HepG2 (cell line): ENCODE measurements around the gene PFKFB2. TPM values are rescaled to one million over a fixed set of nuclear protein-coding genes. Genes with fewer than 3 reads are reported as not detected.

Source experiments
- ATAC-seq: fragments of 200-7000 bp; cut with Tn5 transposase; 3 replicates; pipeline ENCODE4 v1.9.1; 2020; ENCODE audit warnings: mild to moderate bottlenecking, moderate library complexity
- BruUV-seq: library from RNA; stranded (reverse); fragments of 400-500 nt; replicated peaks from 2 replicates; lab custom pipeline; 2021; lab: Mats Ljungman, UMichigan
- CTCF ChIA-PET: fragments of 300-600 bp; formaldehyde crosslinking; extraction: SDS; loops from one replicate; lab custom pipeline; 2021; ENCODE audit warnings: low total read pairs, inconsistent platforms, low intra/inter-chr PET ratio; lab: Yijun Ruan, JAX
- POLR2A ChIA-PET: fragments of 350-600 bp; sonication (Branson Sonifier 250); formaldehyde crosslinking; loops from one replicate; lab custom pipeline; 2020; ENCODE audit warnings: antibody characterized with exemption, inconsistent platforms; lab: Yijun Ruan, JAX
- DNase-seq: peaks from one replicate; pipeline ENCODE4 v3.0.0-alpha.2; 2015; ENCODE audit warnings: low spot score
- FAIRE-seq: peaks from 3 replicates; lab custom pipeline; 2011; peaks lifted over from hg19 to GRCh38; lab: Jason Lieb, UNC
- H2AFZ ChIP-seq: one replicate; pipeline ENCODE4 v1.6.1; 2011; ENCODE audit warnings: low read length, inconsistent platforms
- H3K27ac ChIP-seq: fragments of 300-600 bp; 3 replicates; pipeline ENCODE4 v1.8.0; 2011; ENCODE audit warnings: mixed run types, mild to moderate bottlenecking, mixed read lengths, low read length, inconsistent platforms; ENCODE audit not compliant: insufficient read depth; ENCODE audit errors: extremely low read length
- H3K27me3 ChIP-seq, 2 experiments: fragments of 200-600 bp in 1 of 2; 2 replicates in 1 of 2; 3 replicates in 1 of 2; pipeline versions ENCODE4 v1.6.0 to v1.8.0; 2011; ENCODE audit warnings: low read length in 2 of 2, mild to moderate bottlenecking in 2 of 2, moderate library complexity in 2 of 2, inconsistent platforms in 1 of 2; ENCODE audit not compliant: insufficient read depth in 2 of 2, control insufficient read depth in 1 of 2
- H3K36me3 ChIP-seq, 2 experiments: fragments of 200-600 bp in 1 of 2; replicated peaks in 1 of 2; 2 replicates in 1 of 2; 3 replicates in 1 of 2; pipeline versions ENCODE4 v1.5.1 to v1.8.0; 2011; ENCODE audit warnings: low read length in 2 of 2, inconsistent platforms in 1 of 2; ENCODE audit not compliant: insufficient read depth in 2 of 2, control insufficient read depth in 1 of 2
- H3K4me1 ChIP-seq: 2 replicates; pipeline ENCODE4 v1.5.1; 2012; ENCODE audit warnings: low read length, inconsistent platforms; ENCODE audit not compliant: insufficient read depth
- H3K4me2 ChIP-seq: 2 replicates; pipeline ENCODE4 v1.6.0; 2011; ENCODE audit warnings: low read depth, low read length, inconsistent platforms
- H3K4me3 ChIP-seq, 3 experiments: fragments of 200-600 bp in 1 of 3; sonication (generic), shearing (Covaris generic) in 1 of 3; replicated peaks in 1 of 3; 2 replicates each; pipeline ENCODE4 v1.5.1; 2011 to 2016; ENCODE audit warnings: low read length in 3 of 3, inconsistent platforms in 2 of 3, low read depth in 2 of 3, mild to moderate bottlenecking in 2 of 3, control low read depth in 1 of 3, mixed read lengths in 1 of 3; ENCODE audit not compliant: insufficient read depth in 1 of 3
- H3K79me2 ChIP-seq: one replicate; pipeline ENCODE4 v1.6.1; 2011; ENCODE audit warnings: low read length, inconsistent platforms; ENCODE audit not compliant: insufficient read depth
- H3K9ac ChIP-seq: 2 replicates; pipeline ENCODE4 v1.6.0; 2011; ENCODE audit warnings: mild to moderate bottlenecking, low read depth, low read length, inconsistent platforms; ENCODE audit not compliant: insufficient read depth
- H3K9me3 ChIP-seq: 2 replicates; pipeline ENCODE4 v1.5.1; 2012; ENCODE audit warnings: mild to moderate bottlenecking, low read length
- H4K20me1 ChIP-seq: 2 replicates; pipeline ENCODE4 v1.6.0; 2011; ENCODE audit warnings: inconsistent platforms, mild to moderate bottlenecking, low read length, moderate library complexity; ENCODE audit not compliant: insufficient read depth
- ARID2 ChIP-seq: sonication (generic); formaldehyde crosslinking; IDR thresholded peaks from 2 replicates; pipeline ENCODE4 v1.8.1; 2022; ENCODE audit warnings: mild to moderate bottlenecking, missing genetic modification reagents, borderline replicate concordance
- ATF1 ChIP-seq: IDR thresholded peaks from 2 replicates; pipeline ENCODE4 v1.6.1; 2016; ENCODE audit warnings: mild to moderate bottlenecking, control low read depth
- ATRX ChIP-seq: sonication (generic); formaldehyde crosslinking; IDR thresholded peaks from 2 replicates; pipeline ENCODE4 v1.4.0; 2020; ENCODE audit warnings: missing genetic modification reagents, borderline replicate concordance
- EHMT2 ChIP-seq: fragments of 200-600 bp; sonication (generic); IDR thresholded peaks from 2 replicates; pipeline ENCODE4 v1.7.0; 2017; ENCODE audit warnings: antibody characterized with exemption, low read depth, low read length, borderline replicate concordance
- HOXA9 ChIP-seq: sonication (generic); formaldehyde crosslinking; IDR thresholded peaks from 2 replicates; pipeline ENCODE4 v1.8.1; 2022; ENCODE audit warnings: missing genetic modification reagents, mild to moderate bottlenecking, moderate library complexity, borderline replicate concordance
- PHF8 ChIP-seq: sonication (generic); formaldehyde crosslinking; IDR thresholded peaks from 2 replicates; pipeline ENCODE4 v1.5.0; 2020; ENCODE audit warnings: missing genetic modification reagents
- SRF ChIP-seq: IDR thresholded peaks from 2 replicates; pipeline ENCODE4 v1.6.1; 2011; ENCODE audit warnings: mild to moderate bottlenecking, low read depth, low read length, moderate library complexity
- TCF12 ChIP-seq, 2 experiments: fragments of 450-650 bp in 1 of 2; sonication (generic) in 1 of 2; formaldehyde crosslinking in 1 of 2; IDR thresholded peaks; 2 replicates each; pipeline versions ENCODE4 v1.6.1 to v1.8.0; 2017 to 2022; ENCODE audit warnings: antibody characterized with exemption in 1 of 2, mild to moderate bottlenecking in 1 of 2, missing genetic modification reagents in 1 of 2, moderate library complexity in 1 of 2
- ZNF768 ChIP-seq: sonication (generic); formaldehyde crosslinking; IDR thresholded peaks from 2 replicates; pipeline ENCODE4 v1.4.0; 2020; ENCODE audit warnings: missing genetic modification reagents
- WGBS: methylation state at CpG from one replicate; pipeline ENCODE4 v1.1.6; 2017; ENCODE audit warnings: low lambda C conversion rate; 5-methylcytosine and 5-hydroxymethylcytosine counted together
- in situ Hi-C: cut with HindIII; loops from 2 replicates; pipeline ENCODE4 v1.10.0; 2017; ENCODE audit warnings: low pct_unique_long_range_greater_than_20kb; ENCODE audit not compliant: extremely low pct_ligation_motif_present
- intact Hi-C: fragments of 100-400 bp; cut with micrococcal nuclease; formaldehyde crosslinking; loops from one replicate; pipeline ENCODE4 v1.10.0; 2022; ENCODE audit not compliant: unreplicated experiment
- polyA plus RNA-seq, 8 experiments: library from polyadenylated mRNA; depleted of rRNA in 3 of 8; stranded (reverse) in 7 of 8; unstranded in 1 of 8; fragments of >200 nt; fragmentation: Illumina TruSeq in 4 of 8; extraction: Trizol in 4 of 8; gene quantifications; 2 replicates each; pipeline versions ENCODE4 v1.2.1 to v1.2.3, GENCODE V29; 2011 to 2016; ENCODE audit warnings: low read depth in 4 of 8, missing spikeins in 1 of 8, mixed read lengths in 1 of 8; ENCODE audit not compliant: insufficient read depth in 1 of 8
- total RNA-seq, 5 experiments: library from RNA; depleted of rRNA; stranded (reverse); fragments of >200 nt; fragmentation: Illumina TruSeq; extraction: Trizol; gene quantifications; 2 replicates each; pipeline ENCODE4 v1.2.3, GENCODE V29; 2016; ENCODE audit warnings: low read depth in 1 of 5
- TF ChIP-seq, protein P1 (sequence below): sonication (generic); formaldehyde crosslinking; IDR thresholded peaks from 2 replicates; pipeline ENCODE4 v1.8.1; 2023; ENCODE audit warnings: mild to moderate bottlenecking, inconsistent platforms, moderate library complexity, missing genetic modification reagents, borderline replicate concordance
- TF ChIP-seq, protein P2 (sequence below): sonication (generic); formaldehyde crosslinking; IDR thresholded peaks from 2 replicates; pipeline ENCODE4 v1.5.0; 2020; ENCODE audit warnings: mild to moderate bottlenecking, missing genetic modification reagents, borderline replicate concordance
- TF ChIP-seq, protein P3 (sequence below): sonication (generic); formaldehyde crosslinking; IDR thresholded peaks from 2 replicates; pipeline ENCODE4 v1.4.0; 2020; ENCODE audit warnings: missing genetic modification reagents, borderline replicate concordance

PFKFB2 gene
- total and polyA plus RNA-seq, 2 of the 13 experiments (the other 11 are each of a cell fraction or from before 2014, with no cell fraction given) = 4.6 to 10.6 TPM

DNA sequence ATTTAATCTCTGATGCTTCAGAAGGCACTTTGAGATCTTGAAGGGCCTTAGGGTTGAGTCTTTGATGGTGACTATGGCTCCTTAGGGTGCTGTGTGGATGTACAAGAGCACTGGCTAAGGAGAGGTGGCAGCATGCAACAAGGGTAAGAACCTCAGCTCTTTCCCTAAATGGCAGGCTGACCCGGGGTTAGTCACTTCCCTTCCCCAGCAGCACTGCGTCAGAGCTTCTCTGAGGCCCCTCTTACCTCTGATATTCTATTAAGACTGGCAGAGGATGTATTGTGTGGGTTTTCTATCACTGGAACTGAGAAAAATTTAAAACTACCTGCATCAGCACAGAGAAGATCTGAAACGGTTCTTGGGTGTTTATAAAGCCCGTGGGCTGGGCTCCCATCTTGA is 32.4 kb upstream of the PFKFB2 start:
- H3K9me3 ChIP-seq = no peaks in the 10 kb centered on the region
- 54% methylated on average over 4 of the region's 4 CpGs for WGBS
- H3K27me3 ChIP-seq = no peaks in the 10 kb centered on the region
- ChIA-PET CTCF (no interaction called here), POLR2A (interaction anchor here (1.5 to 3.8 kb wide), 4 partner anchors 11 to 33 kb away, joined by 3 to 22 read pairs (median 11); partner anchors contain the start of genes C1orf116 and PFKFB2)
- H2AFZ ChIP-seq = no peak overlapping the region
- no peak for FAIRE-seq
- no peak for DNase-seq
- H3K79me2 ChIP-seq = no peaks in the 10 kb centered on the region
- H4K20me1 ChIP-seq = no peaks in the 10 kb centered on the region
- no TSS peak for BruUV-seq
- peak overlapping the region in 1 of 3 experiments; percentile 17; a peak in 1 of 6 replicates for H3K4me3 ChIP-seq
- peak overlapping the region; percentile 48; the same call in 1 of the 2 replicates for H3K9ac ChIP-seq
- no peaks in the 10 kb centered on the region for H3K36me3 ChIP-seq
- intact Hi-C loops = loop anchor here (1.0 kb wide), 2 partner anchors 11 to 38 kb away; no protein-coding TSS in a partner anchor
- peak overlapping the region; percentile 54; the same call in 1 of the 2 replicates for H3K4me2 ChIP-seq
- peaks cover 71% of the 10 kb centered on the region for H3K4me1 ChIP-seq
- no peak for ATAC-seq
- peak overlapping the region; percentile 56 for H3K27ac ChIP-seq
- in situ Hi-C loops = no loop called here
- no peak for TF ChIP-seq PHF8
- TF ChIP-seq, protein P1, sequence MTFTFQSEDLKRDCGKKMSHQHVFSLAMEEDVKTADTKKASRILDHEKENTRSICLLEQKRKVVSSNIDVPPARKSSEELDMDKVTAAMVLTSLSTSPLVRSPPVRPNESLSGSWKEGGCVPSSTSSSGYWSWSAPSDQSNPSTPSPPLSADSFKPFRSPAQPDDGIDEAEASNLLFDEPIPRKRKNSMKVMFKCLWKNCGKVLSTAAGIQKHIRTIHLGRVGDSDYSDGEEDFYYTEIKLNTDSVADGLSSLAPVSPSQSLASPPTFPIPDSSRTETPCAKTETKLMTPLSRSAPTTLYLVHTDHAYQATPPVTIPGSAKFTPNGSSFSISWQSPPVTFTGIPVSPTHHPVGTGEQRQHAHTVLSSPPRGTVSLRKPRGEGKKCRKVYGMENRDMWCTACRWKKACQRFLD (CRISPR knock-in tag) = no peak
- no peak for TF ChIP-seq EHMT2
- TF ChIP-seq ATF1 (CRISPR knock-in tag) = no peak
- no peak for TF ChIP-seq HOXA9 (CRISPR knock-in tag)
- TF ChIP-seq, protein P2, sequence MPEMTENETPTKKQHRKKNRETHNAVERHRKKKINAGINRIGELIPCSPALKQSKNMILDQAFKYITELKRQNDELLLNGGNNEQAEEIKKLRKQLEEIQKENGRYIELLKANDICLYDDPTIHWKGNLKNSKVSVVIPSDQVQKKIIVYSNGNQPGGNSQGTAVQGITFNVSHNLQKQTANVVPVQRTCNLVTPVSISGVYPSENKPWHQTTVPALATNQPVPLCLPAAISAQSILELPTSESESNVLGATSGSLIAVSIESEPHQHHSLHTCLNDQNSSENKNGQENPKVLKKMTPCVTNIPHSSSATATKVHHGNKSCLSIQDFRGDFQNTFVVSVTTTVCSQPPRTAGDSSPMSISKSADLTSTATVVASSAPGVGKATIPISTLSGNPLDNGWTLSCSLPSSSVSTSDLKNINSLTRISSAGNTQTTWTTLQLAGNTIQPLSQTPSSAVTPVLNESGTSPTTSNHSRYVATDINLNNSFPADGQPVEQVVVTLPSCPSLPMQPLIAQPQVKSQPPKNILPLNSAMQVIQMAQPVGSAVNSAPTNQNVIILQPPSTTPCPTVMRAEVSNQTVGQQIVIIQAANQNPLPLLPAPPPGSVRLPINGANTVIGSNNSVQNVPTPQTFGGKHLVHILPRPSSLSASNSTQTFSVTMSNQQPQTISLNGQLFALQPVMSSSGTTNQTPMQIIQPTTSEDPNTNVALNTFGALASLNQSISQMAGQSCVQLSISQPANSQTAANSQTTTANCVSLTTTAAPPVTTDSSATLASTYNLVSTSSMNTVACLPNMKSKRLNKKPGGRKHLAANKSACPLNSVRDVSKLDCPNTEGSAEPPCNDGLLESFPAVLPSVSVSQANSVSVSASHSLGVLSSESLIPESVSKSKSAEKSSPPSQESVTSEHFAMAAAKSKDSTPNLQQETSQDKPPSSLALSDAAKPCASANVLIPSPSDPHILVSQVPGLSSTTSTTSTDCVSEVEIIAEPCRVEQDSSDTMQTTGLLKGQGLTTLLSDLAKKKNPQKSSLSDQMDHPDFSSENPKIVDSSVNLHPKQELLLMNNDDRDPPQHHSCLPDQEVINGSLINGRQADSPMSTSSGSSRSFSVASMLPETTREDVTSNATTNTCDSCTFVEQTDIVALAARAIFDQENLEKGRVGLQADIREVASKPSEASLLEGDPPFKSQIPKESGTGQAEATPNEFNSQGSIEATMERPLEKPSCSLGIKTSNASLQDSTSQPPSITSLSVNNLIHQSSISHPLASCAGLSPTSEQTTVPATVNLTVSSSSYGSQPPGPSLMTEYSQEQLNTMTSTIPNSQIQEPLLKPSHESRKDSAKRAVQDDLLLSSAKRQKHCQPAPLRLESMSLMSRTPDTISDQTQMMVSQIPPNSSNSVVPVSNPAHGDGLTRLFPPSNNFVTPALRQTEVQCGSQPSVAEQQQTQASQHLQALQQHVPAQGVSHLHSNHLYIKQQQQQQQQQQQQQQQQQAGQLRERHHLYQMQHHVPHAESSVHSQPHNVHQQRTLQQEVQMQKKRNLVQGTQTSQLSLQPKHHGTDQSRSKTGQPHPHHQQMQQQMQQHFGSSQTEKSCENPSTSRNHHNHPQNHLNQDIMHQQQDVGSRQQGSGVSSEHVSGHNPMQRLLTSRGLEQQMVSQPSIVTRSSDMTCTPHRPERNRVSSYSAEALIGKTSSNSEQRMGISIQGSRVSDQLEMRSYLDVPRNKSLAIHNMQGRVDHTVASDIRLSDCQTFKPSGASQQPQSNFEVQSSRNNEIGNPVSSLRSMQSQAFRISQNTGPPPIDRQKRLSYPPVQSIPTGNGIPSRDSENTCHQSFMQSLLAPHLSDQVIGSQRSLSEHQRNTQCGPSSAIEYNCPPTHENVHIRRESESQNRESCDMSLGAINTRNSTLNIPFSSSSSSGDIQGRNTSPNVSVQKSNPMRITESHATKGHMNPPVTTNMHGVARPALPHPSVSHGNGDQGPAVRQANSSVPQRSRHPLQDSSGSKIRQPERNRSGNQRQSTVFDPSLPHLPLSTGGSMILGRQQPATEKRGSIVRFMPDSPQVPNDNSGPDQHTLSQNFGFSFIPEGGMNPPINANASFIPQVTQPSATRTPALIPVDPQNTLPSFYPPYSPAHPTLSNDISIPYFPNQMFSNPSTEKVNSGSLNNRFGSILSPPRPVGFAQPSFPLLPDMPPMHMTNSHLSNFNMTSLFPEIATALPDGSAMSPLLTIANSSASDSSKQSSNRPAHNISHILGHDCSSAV (CRISPR knock-in tag) = no peak
- no peak for TF ChIP-seq ATRX (CRISPR knock-in tag)
- TF ChIP-seq TCF12 (IDR thresholded peaks at IDR 0.05) = no peak
- no peak for TF ChIP-seq TCF12 (CRISPR knock-in tag; IDR thresholded peaks at IDR 0.05)
- no peak for TF ChIP-seq ZNF768 (CRISPR knock-in tag)
- TF ChIP-seq ARID2 (CRISPR knock-in tag) = no peak
- TF ChIP-seq SRF = no peak
- TF ChIP-seq, protein P3, sequence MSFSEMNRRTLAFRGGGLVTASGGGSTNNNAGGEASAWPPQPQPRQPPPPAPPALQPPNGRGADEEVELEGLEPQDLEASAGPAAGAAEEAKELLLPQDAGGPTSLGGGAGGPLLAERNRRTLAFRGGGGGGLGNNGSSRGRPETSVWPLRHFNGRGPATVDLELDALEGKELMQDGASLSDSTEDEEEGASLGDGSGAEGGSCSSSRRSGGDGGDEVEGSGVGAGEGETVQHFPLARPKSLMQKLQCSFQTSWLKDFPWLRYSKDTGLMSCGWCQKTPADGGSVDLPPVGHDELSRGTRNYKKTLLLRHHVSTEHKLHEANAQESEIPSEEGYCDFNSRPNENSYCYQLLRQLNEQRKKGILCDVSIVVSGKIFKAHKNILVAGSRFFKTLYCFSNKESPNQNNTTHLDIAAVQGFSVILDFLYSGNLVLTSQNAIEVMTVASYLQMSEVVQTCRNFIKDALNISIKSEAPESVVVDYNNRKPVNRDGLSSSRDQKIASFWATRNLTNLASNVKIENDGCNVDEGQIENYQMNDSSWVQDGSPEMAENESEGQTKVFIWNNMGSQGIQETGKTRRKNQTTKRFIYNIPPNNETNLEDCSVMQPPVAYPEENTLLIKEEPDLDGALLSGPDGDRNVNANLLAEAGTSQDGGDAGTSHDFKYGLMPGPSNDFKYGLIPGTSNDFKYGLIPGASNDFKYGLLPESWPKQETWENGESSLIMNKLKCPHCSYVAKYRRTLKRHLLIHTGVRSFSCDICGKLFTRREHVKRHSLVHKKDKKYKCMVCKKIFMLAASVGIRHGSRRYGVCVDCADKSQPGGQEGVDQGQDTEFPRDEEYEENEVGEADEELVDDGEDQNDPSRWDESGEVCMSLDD = no peak
